Myocyte (in vitro differentiated cells): ENCODE measurements around the gene LMTK3. TPM values are rescaled to one million over a fixed set of nuclear protein-coding genes. Genes with fewer than 3 reads are reported as not detected.
"Not testable (repeated sequence)": the region's sequence is repeated elsewhere in the genome, so short reads cannot be mapped to it uniquely, and the experiment has no call there.

Source experiments
- DNase-seq: peaks from one replicate; pipeline ENCODE4 v3.0.0-alpha.2; 2012; ENCODE audit warnings: low read depth
- total RNA-seq: library from RNA; depleted of rRNA; stranded (reverse); fragments of >200 nt; gene quantifications from 2 replicates; pipeline ENCODE4 v1.2.3, GENCODE V29; 2014

The LMTK3 gene
- total RNA-seq, 1 donor from 2014 or later: 0.05 TPM

- DNase-seq: no peak
Observed at GRCh38 chr19:48539503-48540096, 28.0 kb upstream of the LMTK3 start.

GRCh38 chr19:48538057-48538456 is 26.4 kb upstream of the LMTK3 start:
- not testable (repeated sequence) for DNase-seq

DNA sequence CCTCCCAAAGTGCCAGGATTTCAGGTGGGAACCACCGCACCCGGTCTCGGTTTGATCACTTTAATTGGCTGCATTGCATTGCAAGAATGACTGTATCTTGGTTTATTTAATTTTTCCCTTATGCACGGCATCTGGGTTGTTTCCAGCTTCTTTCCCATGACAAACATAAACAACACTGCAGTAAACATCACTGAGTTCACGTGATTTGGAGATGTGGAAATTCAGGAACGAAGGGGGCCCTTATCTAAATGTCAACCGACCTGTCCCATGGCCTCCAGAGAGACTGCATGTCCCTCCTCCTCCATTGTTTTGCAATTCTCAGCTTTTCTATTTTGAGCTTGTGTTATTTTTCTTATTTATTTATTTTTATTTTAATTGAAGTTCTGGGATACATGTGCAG is 25.9 kb upstream of the LMTK3 start:
- no peak for DNase-seq

- no peak for DNase-seq
Observed at GRCh38 chr19:48533770-48534169, 22.1 kb upstream of the LMTK3 start.

DNA sequence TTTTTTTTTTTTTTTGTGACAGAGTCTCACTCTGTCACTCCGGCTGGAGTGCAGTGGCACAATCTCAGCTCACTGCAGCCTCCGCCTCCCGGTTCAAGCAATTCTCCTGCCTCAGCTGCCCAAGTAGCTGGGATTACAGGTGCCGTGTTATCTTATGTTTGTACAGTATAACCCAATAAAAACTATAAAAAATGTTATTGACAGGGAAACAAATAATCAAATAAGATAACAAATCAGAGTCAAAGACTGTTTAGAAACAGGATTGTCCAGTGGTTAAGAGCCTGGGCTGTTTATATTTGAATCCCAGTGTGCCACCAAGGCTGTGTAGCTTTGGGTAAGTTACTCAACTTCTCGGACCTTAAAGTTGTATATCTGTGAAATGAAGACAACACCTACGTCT is 19.1 kb upstream of the LMTK3 start:
- DNase-seq: no peak

- no peak for DNase-seq
Observed at GRCh38 chr19:48530066-48530720, 18.6 kb upstream of the LMTK3 start.

- no peak for DNase-seq
Observed at GRCh38 chr19:48529156-48529555, 17.5 kb upstream of the LMTK3 start.

- DNase-seq: no peak
Observed at GRCh38 chr19:48524732-48525131, 13.1 kb upstream of the LMTK3 start.

DNA sequence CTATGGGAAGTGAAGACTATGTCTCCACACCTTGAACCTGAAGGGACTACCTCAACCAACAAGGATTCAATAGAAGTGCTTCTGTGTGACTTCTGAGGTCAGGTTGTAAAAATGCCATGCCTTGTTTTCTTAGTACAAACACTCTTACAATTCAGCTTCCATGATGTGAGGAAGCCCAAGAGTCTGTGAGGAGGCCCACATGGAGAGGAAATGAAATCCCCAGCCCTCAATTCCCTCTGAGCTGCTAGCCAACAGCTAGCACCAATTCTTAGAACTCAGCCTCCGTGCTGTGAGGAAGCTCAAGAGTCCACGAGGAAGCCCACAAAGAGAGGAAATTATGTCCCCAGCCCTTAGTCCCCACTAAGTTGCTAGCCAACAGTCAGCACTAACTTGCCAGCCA is 12.6 kb upstream of the LMTK3 start:
- no peak for DNase-seq

- DNase-seq: no peak
Observed at GRCh38 chr19:48520134-48520533, 8.5 kb upstream of the LMTK3 start.

DNA sequence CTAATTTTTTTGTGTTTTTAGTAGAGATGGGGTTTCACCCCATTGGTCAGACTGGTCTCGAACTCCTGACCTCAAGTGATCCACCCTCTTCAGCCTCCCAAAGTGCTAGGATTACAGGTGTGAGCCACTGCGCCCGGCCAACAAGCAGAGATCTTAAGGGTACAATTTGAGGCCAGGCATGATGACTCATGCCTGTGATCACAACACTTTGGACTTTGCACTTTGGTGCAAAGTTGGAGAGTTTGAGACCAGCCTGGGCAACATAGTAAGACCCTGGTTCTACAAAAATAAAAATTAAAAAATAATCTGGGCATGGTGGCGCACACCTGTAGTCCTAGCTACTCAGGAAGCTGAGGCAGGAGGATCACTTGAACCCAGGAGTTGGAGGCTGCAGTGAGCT is 7.8 kb upstream of the LMTK3 start:
- not testable (repeated sequence) for DNase-seq

- no peak for DNase-seq
Observed at GRCh38 chr19:48518207-48518606, 6.6 kb upstream of the LMTK3 start.

- no peak for DNase-seq
Observed at GRCh38 chr19:48516536-48516935, 4.9 kb upstream of the LMTK3 start.

GRCh38 chr19:48514123-48514458 is 2.5 kb upstream of the LMTK3 start:
- no peak for DNase-seq

DNA sequence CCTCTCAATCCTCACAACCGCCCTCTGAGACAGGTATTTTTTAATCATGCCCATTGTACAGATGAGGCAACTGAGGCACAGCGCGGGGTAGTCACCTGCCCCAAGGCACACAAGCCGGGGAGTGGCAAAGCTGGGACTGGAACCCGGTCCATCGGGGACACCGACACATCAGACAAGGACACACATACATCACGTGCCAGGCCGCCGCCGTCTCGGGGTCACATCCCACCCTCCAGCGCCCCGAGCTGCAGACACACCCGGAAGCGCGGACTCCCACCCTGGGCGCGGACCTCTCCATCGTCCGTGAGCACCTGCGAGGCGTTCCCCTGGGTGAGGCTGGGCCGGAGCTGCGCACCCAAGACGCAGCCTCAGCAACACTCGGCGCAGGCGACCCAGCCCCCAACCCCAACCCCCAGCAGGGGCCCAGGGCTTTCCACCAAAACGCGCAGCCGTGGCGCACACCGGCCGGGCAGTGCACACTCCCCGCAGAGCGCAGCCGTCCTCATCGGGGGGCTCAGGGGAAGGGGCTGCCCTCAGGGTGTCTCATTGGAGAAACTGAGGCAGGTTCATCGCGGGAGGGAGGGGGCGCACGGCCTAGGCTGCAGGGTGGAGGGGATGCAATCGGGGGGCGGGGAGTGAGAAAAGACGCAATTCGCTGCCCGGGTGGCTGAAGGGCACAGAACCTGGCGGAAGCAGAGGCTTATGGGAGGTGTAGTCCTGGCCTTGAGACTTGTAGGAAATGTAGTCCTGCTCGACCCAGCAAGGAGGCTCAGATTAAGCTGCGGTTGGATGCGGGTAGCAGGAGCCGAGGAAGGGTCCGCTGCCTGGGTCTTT is 1.9 kb upstream of the LMTK3 start:
- DNase-seq: peak; percentile 57

- no peak for DNase-seq
Observed at GRCh38 chr19:48512504-48513288, 1.1 kb upstream of the LMTK3 start.

GRCh38 chr19:48511321-48511731 is 309 bp downstream of the LMTK3 start:
- DNase-seq: no peak

- peak; percentile 57 for DNase-seq
Observed at GRCh38 chr19:48510421-48511268, 990 bp downstream of the LMTK3 start.

- DNase-seq: peak; percentile 12
Observed at GRCh38 chr19:48509467-48510194, 2.0 kb downstream of the LMTK3 start.
